GM23248 (cell line): ENCODE results near the gene CHN2. TPM values are rescaled to one million over a fixed set of nuclear protein-coding genes. Genes with fewer than 3 reads are reported as not detected.

Experiments
- DNase-seq: peaks from one replicate; pipeline ENCODE4 v3.0.0-alpha.2; 2015
- H2AFZ ChIP-seq: fragments of 200-600 bp; sonication (generic); 2 replicates; pipeline ENCODE4 v1.6.1; 2016; ENCODE audit warnings: antibody characterized with exemption
- H3F3A ChIP-seq: fragments of 200-600 bp; sonication (generic); 2 replicates; pipeline ENCODE4 v1.6.1; 2016; ENCODE audit warnings: mild to moderate bottlenecking, antibody characterized with exemption, mixed run types; ENCODE audit not compliant: insufficient read depth
- H3K27ac ChIP-seq: fragments of 200-600 bp; sonication (generic); 2 replicates; pipeline ENCODE4 v1.5.1; 2016; ENCODE audit warnings: mild to moderate bottlenecking
- H3K27me3 ChIP-seq: fragments of 200-600 bp; sonication (generic); replicated peaks from 2 replicates; pipeline ENCODE4 v1.6.1; 2016; ENCODE audit warnings: mild to moderate bottlenecking; ENCODE audit not compliant: insufficient read depth
- H3K36me3 ChIP-seq: fragments of 200-600 bp; sonication (generic); 2 replicates; pipeline ENCODE4 v1.6.1; 2016; ENCODE audit warnings: low read depth, mild to moderate bottlenecking
- H3K4me1 ChIP-seq: fragments of 200-600 bp; sonication (generic); 2 replicates; pipeline ENCODE4 v1.6.1; 2016; ENCODE audit warnings: mild to moderate bottlenecking; ENCODE audit not compliant: insufficient read depth
- H3K4me2 ChIP-seq: fragments of 200-600 bp; sonication (generic); one replicate; pipeline ENCODE4 v1.6.1; 2016; ENCODE audit warnings: mild to moderate bottlenecking; ENCODE audit not compliant: unreplicated experiment
- H3K4me3 ChIP-seq: fragments of 200-600 bp; sonication (generic); 2 replicates; pipeline ENCODE4 v1.5.1; 2016; ENCODE audit warnings: mild to moderate bottlenecking
- H3K79me2 ChIP-seq: fragments of 200-600 bp; sonication (generic); 2 replicates; pipeline ENCODE4 v1.6.1; 2016; ENCODE audit warnings: mild to moderate bottlenecking; ENCODE audit not compliant: insufficient read depth
- H3K9ac ChIP-seq: fragments of 200-600 bp; sonication (generic); 2 replicates; pipeline ENCODE4 v1.6.1; 2016; ENCODE audit warnings: mild to moderate bottlenecking
- H3K9me2 ChIP-seq: fragments of 200-600 bp; sonication (generic); 2 replicates; pipeline ENCODE4 v1.6.1; 2016; ENCODE audit warnings: mixed run types, mild to moderate bottlenecking, moderate library complexity; ENCODE audit not compliant: insufficient read depth
- H3K9me3 ChIP-seq: fragments of 200-600 bp; sonication (generic); one replicate; pipeline ENCODE4 v1.6.1; 2017; ENCODE audit warnings: low read depth
- H4K20me1 ChIP-seq: fragments of 200-600 bp; sonication (generic); 2 replicates; pipeline ENCODE4 v1.6.0; 2016; ENCODE audit not compliant: insufficient read depth
- EZH2 ChIP-seq: fragments of 200-600 bp; sonication (generic); IDR thresholded peaks from 2 replicates; pipeline ENCODE4 v1.6.1; 2018; ENCODE audit warnings: antibody characterized with exemption, mild to moderate bottlenecking; ENCODE audit not compliant: insufficient read depth, poor library complexity, severe bottlenecking
- EZH2phosphoT487 ChIP-seq: fragments of 200-600 bp; sonication (generic); IDR thresholded peaks from 2 replicates; pipeline ENCODE4 v1.6.1; 2018; ENCODE audit warnings: antibody characterized with exemption, moderate library complexity, mild to moderate bottlenecking, low read depth; ENCODE audit not compliant: insufficient read depth
- WGBS, 2 experiments: methylation state at CpG; one replicate each; pipeline ENCODE4 v1.1.6; 2015 to 2017; ENCODE audit warnings: low lambda C conversion rate in 2 of 2, low coverage in 1 of 2; ENCODE audit errors: missing lambda C conversion rate in 2 of 2; 5-methylcytosine and 5-hydroxymethylcytosine counted together
- in situ Hi-C: fragments of 300-500 bp; cut with MboI; formaldehyde crosslinking; loops from 2 replicates; pipeline ENCODE4 v1.15.0; 2020
- polyA plus RNA-seq: library from polyadenylated mRNA; unstranded; fragments of >200 nt; fragmentation: Nextera tagmentation; extraction: Ambion mirVana; gene quantifications from 2 replicates; pipeline ENCODE4 v1.2.1, GENCODE V29; 2016
- total RNA-seq: library from RNA; depleted of rRNA; stranded (reverse); fragments of >200 nt; shearing (Covaris generic); gene quantifications from 2 replicates; pipeline ENCODE4 v1.2.3, GENCODE V29; 2014

The CHN2 gene
- total and polyA plus RNA-seq, 2 experiments from 2014 or later: 1.5 to 2.3 TPM

DNA sequence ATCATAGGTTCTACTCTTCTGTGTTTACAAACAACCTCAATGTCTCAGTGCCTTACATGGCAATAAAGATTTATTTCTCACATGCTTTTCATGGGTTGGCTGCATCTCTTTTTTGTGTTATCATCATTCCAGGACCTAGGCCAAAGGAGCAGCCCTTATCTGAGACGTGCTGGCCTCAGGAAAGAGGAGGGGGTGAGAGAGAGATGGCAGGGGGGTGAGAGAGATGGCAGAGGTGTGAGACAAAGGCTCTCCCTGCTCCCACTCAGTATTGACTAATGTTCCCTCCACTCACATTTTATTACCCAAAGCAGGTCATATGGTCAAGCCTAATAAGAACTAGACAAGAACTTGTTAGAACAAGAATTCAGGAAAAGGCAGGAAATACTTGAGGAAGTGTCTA is 249.0 kb downstream of the CHN2 start:
- Histone ChIP-seq H3K4me3 (no peak overlapping the region), H3K9me2 (no peaks in the 10 kb centered on the region), H3K9ac (no peak overlapping the region), H3K27me3 (no peaks in the 10 kb centered on the region), H3K4me2 (no peak overlapping the region), H4K20me1 (no peaks in the 10 kb centered on the region), H3K79me2 (no peaks in the 10 kb centered on the region), H2AFZ (no peak overlapping the region), H3K27ac (no peak overlapping the region), H3F3A (no peaks in the 10 kb centered on the region), H3K36me3 (no peaks in the 10 kb centered on the region), H3K9me3 (no peaks in the 10 kb centered on the region), H3K4me1 (no peaks in the 10 kb centered on the region)
- no peak for DNase-seq
- WGBS, 2 experiments: 71 to 92% methylated on average over 1 of the region's 1 CpG
- in situ Hi-C loops: no loop called here
- no peak for TF ChIP-seq EZH2phosphoT487
- no peak for TF ChIP-seq EZH2

DNA sequence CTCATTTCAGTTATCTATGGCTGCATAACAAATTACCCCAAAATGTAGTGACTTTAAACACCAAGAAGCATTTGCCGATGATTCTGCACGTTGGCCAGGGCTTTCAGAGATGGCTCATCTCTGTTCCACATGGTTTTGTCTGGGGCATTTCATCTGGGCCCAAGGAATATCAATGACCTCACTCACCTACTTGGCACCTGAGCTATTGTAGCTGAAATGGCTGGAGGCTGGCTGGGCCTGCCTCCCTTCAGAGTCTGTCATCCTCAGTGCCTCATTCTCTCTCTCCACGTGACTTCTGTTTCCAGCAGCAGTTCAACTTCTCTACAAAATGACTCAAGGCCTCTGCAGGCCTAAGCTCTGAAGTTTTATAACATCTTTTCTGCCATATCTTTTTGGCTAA is 249.7 kb downstream of the CHN2 start:
- Histone ChIP-seq H3K4me3 (no peak overlapping the region), H3F3A (no peaks in the 10 kb centered on the region), H4K20me1 (no peaks in the 10 kb centered on the region), H3K4me1 (no peaks in the 10 kb centered on the region), H3K9me2 (no peaks in the 10 kb centered on the region), H3K9ac (no peak overlapping the region), H3K9me3 (no peaks in the 10 kb centered on the region), H3K27me3 (no peaks in the 10 kb centered on the region), H3K79me2 (no peaks in the 10 kb centered on the region), H3K27ac (no peak overlapping the region), H2AFZ (no peak overlapping the region), H3K36me3 (no peaks in the 10 kb centered on the region), H3K4me2 (no peak overlapping the region)
- in situ Hi-C loops: no loop called here
- no peak for TF ChIP-seq EZH2phosphoT487
- WGBS, 2 experiments: 72 to 85% methylated on average over 3 of the region's 3 CpGs
- no peak for DNase-seq

DNA sequence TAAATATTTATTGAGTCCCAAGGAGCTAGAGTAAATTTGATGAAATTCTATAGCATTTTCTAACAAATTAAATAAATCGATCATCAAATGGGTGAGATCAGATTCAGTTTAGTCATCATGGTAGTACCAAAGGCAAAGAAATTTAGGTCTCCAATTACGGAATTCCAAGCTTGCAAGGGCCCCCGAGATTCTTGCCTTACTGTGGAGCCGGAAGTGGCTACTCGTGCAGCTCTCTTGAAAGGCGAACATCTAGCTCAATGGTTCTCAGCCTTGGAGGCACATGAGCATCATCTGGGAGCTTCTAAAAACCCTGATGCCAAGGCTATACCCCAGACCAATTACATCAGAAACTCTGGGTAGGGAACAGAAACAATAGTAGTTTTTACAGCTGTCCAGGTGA is 251.2 kb downstream of the CHN2 start:
- no peaks in the 10 kb centered on the region for H3K36me3 ChIP-seq
- in situ Hi-C loops: no loop called here
- no peaks in the 10 kb centered on the region for H3K79me2 ChIP-seq
- no peak overlapping the region for H3K27ac ChIP-seq
- H3F3A ChIP-seq: no peaks in the 10 kb centered on the region
- no peak for DNase-seq
- no peaks in the 10 kb centered on the region for H3K9me2 ChIP-seq
- no peak overlapping the region for H3K4me3 ChIP-seq
- no peak overlapping the region for H2AFZ ChIP-seq
- TF ChIP-seq EZH2phosphoT487: no peak
- no peak for TF ChIP-seq EZH2
- H3K27me3 ChIP-seq: no peaks in the 10 kb centered on the region
- no peaks in the 10 kb centered on the region for H4K20me1 ChIP-seq
- H3K9ac ChIP-seq: no peak overlapping the region
- no peak overlapping the region for H3K4me2 ChIP-seq
- no peaks in the 10 kb centered on the region for H3K9me3 ChIP-seq
- 76 to 77% methylated on average over 6 of the region's 6 CpGs for WGBS, 2 experiments
- no peaks in the 10 kb centered on the region for H3K4me1 ChIP-seq

DNA sequence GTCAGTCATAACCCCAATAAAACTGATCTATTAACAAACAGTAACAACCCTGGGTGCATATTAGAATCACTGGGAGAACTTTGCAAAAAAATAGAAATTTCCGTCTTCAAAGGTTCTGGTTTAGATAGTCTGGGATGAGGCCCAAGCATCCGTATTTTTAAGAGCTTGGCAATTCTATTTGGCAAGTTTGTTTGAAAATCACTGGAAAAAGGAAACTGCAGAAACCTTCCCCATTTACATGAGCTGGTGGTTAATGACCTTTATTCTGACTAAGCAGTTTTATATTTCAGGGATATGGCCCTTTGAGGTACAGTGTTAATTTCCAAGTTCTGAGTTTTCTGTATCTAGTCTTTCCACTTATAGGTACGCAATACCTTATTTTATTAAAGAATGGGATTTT is 253.3 kb downstream of the CHN2 start:
- in situ Hi-C loops: no loop called here
- Histone ChIP-seq H2AFZ (no peak overlapping the region), H4K20me1 (no peaks in the 10 kb centered on the region), H3K36me3 (no peaks in the 10 kb centered on the region), H3K4me1 (no peaks in the 10 kb centered on the region), H3F3A (no peaks in the 10 kb centered on the region), H3K9me3 (no peaks in the 10 kb centered on the region), H3K9me2 (no peaks in the 10 kb centered on the region), H3K4me2 (no peak overlapping the region), H3K79me2 (no peaks in the 10 kb centered on the region), H3K9ac (no peak overlapping the region), H3K27me3 (no peaks in the 10 kb centered on the region), H3K27ac (no peak overlapping the region), H3K4me3 (no peak overlapping the region)
- peak; percentile 7 for DNase-seq
- no peak for TF ChIP-seq EZH2
- no peak for TF ChIP-seq EZH2phosphoT487
- 64 to 71% methylated on average over 3 of the region's 3 CpGs for WGBS, 2 experiments

DNA sequence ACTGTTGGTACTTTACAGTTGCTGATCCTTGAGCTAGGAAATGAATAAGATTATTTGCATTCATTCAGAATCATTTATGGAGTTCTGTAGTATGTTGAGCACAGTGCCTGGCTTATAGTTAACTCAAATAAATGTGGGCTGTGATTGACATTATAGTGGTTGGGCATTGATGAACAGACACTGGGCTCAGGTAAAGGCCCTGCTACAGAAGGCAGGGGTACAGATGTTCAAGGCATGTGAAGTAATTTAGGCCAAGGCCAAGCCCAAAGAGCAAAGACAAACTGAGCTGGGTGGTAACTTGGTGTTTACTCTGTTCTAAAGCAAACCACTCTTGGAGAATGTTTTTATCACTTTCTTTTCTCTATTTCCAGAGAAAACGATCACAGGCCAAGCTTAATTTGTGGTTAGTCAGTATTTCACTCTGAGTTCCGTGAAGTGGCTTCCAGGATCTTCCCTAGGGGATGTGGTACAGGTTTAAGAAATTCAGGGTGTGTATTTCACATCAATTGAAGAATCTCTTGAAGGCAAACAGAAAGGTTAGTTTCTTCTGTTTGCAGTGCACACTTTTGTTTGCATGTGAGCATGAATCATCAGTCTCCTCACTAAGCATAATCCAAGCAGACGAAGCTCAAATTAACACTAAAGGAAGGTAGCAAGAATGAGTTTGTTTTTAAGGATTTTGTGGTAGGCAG is 255.1 kb downstream of the CHN2 start:
- TF ChIP-seq EZH2: no peak
- no peak for TF ChIP-seq EZH2phosphoT487
- Histone ChIP-seq H3K4me1 (no peaks in the 10 kb centered on the region), H3K4me3 (no peak overlapping the region), H3K9ac (no peak overlapping the region), H3K27me3 (no peaks in the 10 kb centered on the region), H2AFZ (no peak overlapping the region), H3K79me2 (no peaks in the 10 kb centered on the region), H3K4me2 (no peak overlapping the region), H3K27ac (no peak overlapping the region), H3F3A (no peaks in the 10 kb centered on the region), H3K36me3 (no peaks in the 10 kb centered on the region), H4K20me1 (no peaks in the 10 kb centered on the region), H3K9me2 (no peaks in the 10 kb centered on the region), H3K9me3 (no peaks in the 10 kb centered on the region)
- in situ Hi-C loops: no loop called here
- DNase-seq: no peak
- 51 to 54% methylated on average over 3 of the region's 3 CpGs for WGBS, 2 experiments
